ENCODE data around the gene DGKI.

Gene DGKI

DNA sequence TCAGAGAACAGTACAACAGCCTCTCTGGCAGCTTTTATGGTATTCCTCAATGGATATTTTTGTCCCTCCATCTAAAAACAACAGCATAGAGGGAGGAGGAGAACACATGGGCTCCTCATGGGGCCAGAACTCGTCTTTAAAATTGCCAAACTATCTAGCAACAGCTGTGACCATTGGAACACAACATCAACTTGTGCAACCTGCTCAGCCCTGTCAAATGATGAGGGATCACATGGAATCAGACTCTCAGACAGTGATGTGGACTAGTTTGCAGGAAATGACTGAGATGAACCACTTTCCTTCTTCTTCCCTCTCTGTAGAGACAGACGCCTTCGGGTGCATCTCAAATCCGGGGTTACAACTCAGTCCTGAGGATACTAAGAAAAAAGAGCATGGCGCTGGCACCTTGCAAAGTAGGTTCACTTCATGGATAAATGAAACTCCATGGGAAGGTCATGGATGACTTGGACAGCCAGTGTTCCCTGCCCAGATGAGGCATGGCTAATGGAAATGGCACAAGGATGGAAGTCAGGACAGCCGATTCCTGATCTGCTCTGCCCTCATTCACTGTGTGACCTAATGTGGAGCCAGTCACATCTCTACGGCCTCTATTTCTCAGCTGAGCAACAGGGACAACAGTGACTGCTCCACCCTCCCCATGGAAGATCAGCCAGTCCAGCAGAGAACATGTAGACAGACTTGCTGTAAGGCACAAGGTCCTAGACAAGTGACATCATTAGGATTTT is 24.6 kb upstream of the DGKI start:
- Histone ChIP-seq H3K4me3 (ENCODE audit: low read length in 2 of 2) (no peak overlapping the region), H3K4me1 (ENCODE audit: control insufficient read depth, insufficient read depth, low read length) (no peaks in the 10 kb centered on the region), H3K36me3 (ENCODE audit: control insufficient read depth in 2 of 2, insufficient read depth in 2 of 2, low read length in 2 of 2) (peaks cover 22 to 27% of the 10 kb centered on the region in 2 donors), H3K27me3 (ENCODE audit: control insufficient read depth in 1 of 2, insufficient read depth in 2 of 2, low read length in 2 of 2) (no peaks in the 10 kb centered on the region), H3K27ac (ENCODE audit: low read length) (no peak overlapping the region), H3K9me3 (ENCODE audit: control insufficient read depth in 2 of 2, low read length in 2 of 2) (no peaks in the 10 kb centered on the region), H3K9ac (ENCODE audit: low read length in 2 of 2) (no peak overlapping the region)

DNA sequence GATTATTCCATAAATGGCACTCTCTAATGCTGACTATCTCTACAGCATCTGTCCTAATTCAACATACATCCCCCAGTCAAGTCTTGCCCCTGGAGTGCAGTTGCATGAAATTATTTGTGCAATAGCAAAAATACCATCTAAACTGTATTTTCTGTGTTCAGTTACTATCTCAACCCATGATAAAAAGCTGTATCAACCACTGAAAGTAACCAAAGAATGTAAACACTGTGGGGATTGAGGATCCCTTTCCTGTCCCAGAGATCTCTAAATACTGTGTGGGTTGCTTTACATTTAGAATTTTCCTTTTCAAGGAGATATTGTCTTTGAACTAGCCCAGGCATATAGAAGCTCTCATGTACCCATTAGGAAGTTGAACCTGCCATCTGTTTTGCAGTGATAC is 23.9 kb upstream of the DGKI start:
- Histone ChIP-seq H3K4me1 (ENCODE audit: control insufficient read depth, insufficient read depth, low read length) (no peaks in the 10 kb centered on the region), H3K9ac (ENCODE audit: low read length in 2 of 2) (no peak overlapping the region), H3K36me3 (ENCODE audit: control insufficient read depth in 2 of 2, insufficient read depth in 2 of 2, low read length in 2 of 2) (peaks cover 22 to 28% of the 10 kb centered on the region in 2 donors), H3K9me3 (ENCODE audit: control insufficient read depth in 2 of 2, low read length in 2 of 2) (no peaks in the 10 kb centered on the region), H3K27ac (ENCODE audit: low read length) (no peak overlapping the region), H3K4me3 (ENCODE audit: low read length in 2 of 2) (no peak overlapping the region), H3K27me3 (ENCODE audit: control insufficient read depth in 1 of 2, insufficient read depth in 2 of 2, low read length in 2 of 2) (no peaks in the 10 kb centered on the region)

DNA sequence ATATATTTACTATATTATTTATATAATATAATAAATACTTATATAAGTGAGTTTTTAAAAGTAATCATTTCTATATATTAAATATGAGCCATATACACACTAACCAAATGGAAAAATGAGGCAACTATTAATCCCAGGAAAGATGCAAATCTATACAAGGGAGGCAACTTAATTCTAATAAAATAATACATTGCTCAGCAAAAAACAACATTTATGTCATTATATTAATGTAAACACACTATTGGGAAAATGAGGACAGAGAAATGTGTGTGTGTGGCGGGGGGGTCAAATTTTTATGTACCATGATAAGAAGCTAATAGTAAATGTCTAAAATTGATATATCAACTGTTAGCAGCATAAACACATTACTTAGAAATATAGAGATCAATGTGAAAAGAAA is 23.3 kb upstream of the DGKI start:
- Histone ChIP-seq H3K4me1 (ENCODE audit: control insufficient read depth, insufficient read depth, low read length) (no peaks in the 10 kb centered on the region), H3K4me3 (ENCODE audit: low read length in 2 of 2) (no peak overlapping the region), H3K9me3 (ENCODE audit: control insufficient read depth in 2 of 2, low read length in 2 of 2) (no peaks in the 10 kb centered on the region), H3K27ac (ENCODE audit: low read length) (no peak overlapping the region), H3K36me3 (ENCODE audit: control insufficient read depth in 2 of 2, insufficient read depth in 2 of 2, low read length in 2 of 2) (peaks cover 24 to 25% of the 10 kb centered on the region in 2 donors), H3K27me3 (ENCODE audit: control insufficient read depth in 1 of 2, insufficient read depth in 2 of 2, low read length in 2 of 2) (no peaks in the 10 kb centered on the region), H3K9ac (ENCODE audit: low read length in 2 of 2) (no peak overlapping the region)

DNA sequence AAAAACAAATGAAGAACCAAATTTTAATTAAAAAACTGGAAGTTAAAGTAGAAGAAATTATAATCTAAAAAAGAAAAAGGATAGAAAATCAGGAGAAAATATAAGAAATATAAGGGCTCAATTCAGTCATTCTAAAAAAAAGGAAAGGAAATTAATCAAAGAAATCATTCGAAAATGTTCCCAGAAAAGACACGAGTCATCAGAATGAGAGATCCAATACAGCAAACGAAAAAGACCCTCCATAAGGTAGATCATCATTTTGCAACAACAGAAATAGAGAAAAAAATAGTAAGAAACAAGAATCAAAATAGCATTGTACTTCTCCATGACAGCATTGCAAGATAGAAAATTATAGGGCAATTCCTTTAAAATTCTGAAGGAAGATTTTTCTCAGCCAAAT is 22.5 kb upstream of the DGKI start:
- Histone ChIP-seq H3K27ac (ENCODE audit: low read length) (no peak overlapping the region), H3K36me3 (ENCODE audit: control insufficient read depth in 2 of 2, insufficient read depth in 2 of 2, low read length in 2 of 2) (peaks cover 24 to 27% of the 10 kb centered on the region in 2 donors), H3K9me3 (ENCODE audit: control insufficient read depth in 2 of 2, low read length in 2 of 2) (no peaks in the 10 kb centered on the region), H3K27me3 (ENCODE audit: control insufficient read depth in 1 of 2, insufficient read depth in 2 of 2, low read length in 2 of 2) (no peaks in the 10 kb centered on the region), H3K4me1 (ENCODE audit: control insufficient read depth, insufficient read depth, low read length) (no peaks in the 10 kb centered on the region), H3K9ac (ENCODE audit: low read length in 2 of 2) (no peak overlapping the region), H3K4me3 (ENCODE audit: low read length in 2 of 2) (no peak overlapping the region)

DNA sequence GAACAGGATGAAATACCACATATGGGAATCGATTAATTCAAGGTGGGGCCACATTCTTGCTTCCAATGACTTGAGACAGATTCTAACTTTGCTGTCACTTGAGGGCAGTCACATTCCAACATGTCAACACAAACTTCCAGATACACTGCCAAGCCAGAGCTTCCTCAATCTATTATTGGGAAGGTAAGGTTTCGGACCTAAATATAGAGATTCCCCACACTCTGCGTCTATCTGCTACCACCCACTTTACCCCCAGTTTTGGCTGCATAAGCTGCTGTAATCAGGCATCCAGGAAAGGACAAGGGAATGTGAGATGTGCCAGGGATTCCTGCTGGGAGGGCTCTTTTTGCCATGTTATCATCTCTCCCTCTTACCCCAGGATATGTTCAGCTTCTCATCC is 20.5 kb upstream of the DGKI start:
- Histone ChIP-seq H3K9ac (ENCODE audit: low read length in 2 of 2) (no peak overlapping the region), H3K27me3 (ENCODE audit: control insufficient read depth in 1 of 2, insufficient read depth in 2 of 2, low read length in 2 of 2) (no peaks in the 10 kb centered on the region), H3K9me3 (ENCODE audit: control insufficient read depth in 2 of 2, low read length in 2 of 2) (no peaks in the 10 kb centered on the region), H3K4me3 (ENCODE audit: low read length in 2 of 2) (no peak overlapping the region), H3K36me3 (ENCODE audit: control insufficient read depth in 2 of 2, insufficient read depth in 2 of 2, low read length in 2 of 2) (peaks cover 12 to 20% of the 10 kb centered on the region in 2 donors), H3K4me1 (ENCODE audit: control insufficient read depth, insufficient read depth, low read length) (no peaks in the 10 kb centered on the region), H3K27ac (ENCODE audit: low read length) (no peak overlapping the region)

DNA sequence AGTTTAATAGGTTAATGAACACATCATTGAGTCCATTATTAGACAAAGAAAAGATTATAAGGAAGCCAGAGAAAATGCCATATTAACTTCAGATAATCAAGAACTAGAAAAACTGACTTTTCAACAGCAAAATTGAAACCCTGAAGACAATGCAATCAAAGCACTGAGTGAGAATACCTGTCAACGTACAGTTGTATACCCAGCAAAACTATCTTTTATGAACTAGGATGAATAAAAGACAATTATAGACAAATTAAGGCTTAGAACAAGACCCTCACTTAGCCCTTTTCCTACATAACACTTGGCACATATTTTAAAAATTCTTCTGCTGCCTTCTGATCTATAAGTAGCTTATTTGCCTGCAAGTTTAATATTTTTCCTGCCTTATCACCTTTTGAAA is 19.0 kb upstream of the DGKI start:
- H3K4me3 ChIP-seq (ENCODE audit: low read length in 2 of 2), result no peak overlapping the region
- no peak overlapping the region for H3K9ac ChIP-seq (ENCODE audit: low read length in 2 of 2)
- peaks cover 11 to 14% of the 10 kb centered on the region in 2 donors for H3K36me3 ChIP-seq (ENCODE audit: control insufficient read depth in 2 of 2, insufficient read depth in 2 of 2, low read length in 2 of 2)
- no peaks in the 10 kb centered on the region for H3K27me3 ChIP-seq (ENCODE audit: control insufficient read depth in 1 of 2, insufficient read depth in 2 of 2, low read length in 2 of 2)
- H3K27ac ChIP-seq (ENCODE audit: low read length), result no peak overlapping the region
- H3K4me1 ChIP-seq (ENCODE audit: control insufficient read depth, insufficient read depth, low read length), result no peaks in the 10 kb centered on the region
- H3K9me3 ChIP-seq (ENCODE audit: control insufficient read depth in 2 of 2, low read length in 2 of 2), result no peaks in the 10 kb centered on the region

DNA sequence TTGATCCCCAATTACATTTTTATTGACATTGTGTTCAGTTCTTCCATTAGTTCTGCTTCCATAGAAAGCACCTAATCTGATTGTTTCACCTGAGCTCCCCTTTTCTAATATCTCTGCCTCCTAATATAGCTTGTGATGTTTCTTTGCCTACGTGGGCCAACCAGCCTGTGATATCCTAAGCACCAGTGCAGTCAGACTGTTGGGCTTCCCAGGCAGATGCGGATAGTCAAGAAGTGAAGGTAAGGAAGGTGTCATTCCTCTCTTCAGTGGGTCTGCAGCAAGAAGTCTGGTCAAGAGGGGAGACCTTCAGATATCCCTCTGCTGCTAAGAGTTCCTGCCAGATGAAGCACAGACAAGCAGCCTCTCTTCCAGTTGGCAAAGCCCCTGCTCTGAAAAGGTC is 16.2 kb upstream of the DGKI start:
- no peak overlapping the region for H3K27ac ChIP-seq (ENCODE audit: low read length)
- no peak overlapping the region for H3K9ac ChIP-seq (ENCODE audit: low read length in 2 of 2)
- H3K4me3 ChIP-seq (ENCODE audit: low read length in 2 of 2), result no peak overlapping the region
- H3K9me3 ChIP-seq (ENCODE audit: control insufficient read depth in 2 of 2, low read length in 2 of 2), result no peaks in the 10 kb centered on the region
- H3K36me3 ChIP-seq (ENCODE audit: control insufficient read depth in 2 of 2, insufficient read depth in 2 of 2, low read length in 2 of 2), result peaks cover 11 to 14% of the 10 kb centered on the region in 2 donors
- no peaks in the 10 kb centered on the region for H3K27me3 ChIP-seq (ENCODE audit: control insufficient read depth in 1 of 2, insufficient read depth in 2 of 2, low read length in 2 of 2)
- no peaks in the 10 kb centered on the region for H3K4me1 ChIP-seq (ENCODE audit: control insufficient read depth, insufficient read depth, low read length)

DNA sequence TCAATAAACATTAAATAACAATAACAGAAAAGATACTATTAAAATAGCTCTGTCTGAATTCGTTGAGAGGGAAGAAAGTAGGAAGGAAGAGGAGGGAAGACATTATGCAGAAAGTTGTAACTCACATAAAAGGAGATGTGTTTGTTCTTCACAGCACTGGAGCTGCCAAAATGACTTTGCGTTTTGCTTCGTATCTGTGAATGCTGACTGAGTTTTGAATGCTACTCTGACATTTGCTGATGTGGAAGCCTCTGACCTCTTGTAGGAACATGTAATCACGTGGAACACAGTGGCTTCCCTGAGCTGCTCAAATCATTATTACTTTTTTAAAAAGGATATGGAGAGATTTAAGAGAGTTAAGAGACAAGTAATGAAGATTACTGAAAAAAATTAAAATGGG is 15.6 kb upstream of the DGKI start:
- Histone ChIP-seq H3K36me3 (ENCODE audit: control insufficient read depth in 2 of 2, insufficient read depth in 2 of 2, low read length in 2 of 2) (peaks cover 9 to 14% of the 10 kb centered on the region in 2 donors), H3K27ac (ENCODE audit: low read length) (no peak overlapping the region), H3K4me1 (ENCODE audit: control insufficient read depth, insufficient read depth, low read length) (no peaks in the 10 kb centered on the region), H3K4me3 (ENCODE audit: low read length in 2 of 2) (no peak overlapping the region), H3K9me3 (ENCODE audit: control insufficient read depth in 2 of 2, low read length in 2 of 2) (no peaks in the 10 kb centered on the region), H3K9ac (ENCODE audit: low read length in 2 of 2) (no peak overlapping the region), H3K27me3 (ENCODE audit: control insufficient read depth in 1 of 2, insufficient read depth in 2 of 2, low read length in 2 of 2) (no peaks in the 10 kb centered on the region)

DNA sequence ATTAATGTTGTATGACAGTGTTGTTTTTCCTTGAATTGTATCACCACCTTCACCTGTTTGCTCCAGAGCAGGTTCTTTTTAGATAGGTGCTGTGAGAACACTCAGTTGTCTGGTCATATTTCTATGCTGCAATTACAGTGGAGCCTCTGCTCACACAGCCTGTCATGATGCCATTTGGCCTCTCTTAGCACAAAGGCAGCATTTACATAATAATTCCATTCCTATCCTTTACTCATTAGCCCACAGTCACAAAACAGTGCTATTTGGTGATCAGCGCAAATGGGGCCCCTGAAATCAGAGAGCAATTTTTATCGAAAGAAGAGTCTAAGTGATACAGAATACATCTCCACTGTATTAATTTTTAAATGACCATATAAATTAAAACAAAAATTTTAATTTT is 13.8 kb upstream of the DGKI start:
- Histone ChIP-seq H3K9me3 (ENCODE audit: control insufficient read depth in 2 of 2, low read length in 2 of 2) (no peaks in the 10 kb centered on the region), H3K4me3 (ENCODE audit: low read length in 2 of 2) (no peak overlapping the region), H3K9ac (ENCODE audit: low read length in 2 of 2) (no peak overlapping the region), H3K27ac (ENCODE audit: low read length) (no peak overlapping the region), H3K4me1 (ENCODE audit: control insufficient read depth, insufficient read depth, low read length) (no peaks in the 10 kb centered on the region), H3K36me3 (ENCODE audit: control insufficient read depth in 2 of 2, insufficient read depth in 2 of 2, low read length in 2 of 2) (peaks cover 3 to 8% of the 10 kb centered on the region in 2 donors), H3K27me3 (ENCODE audit: control insufficient read depth in 1 of 2, insufficient read depth in 2 of 2, low read length in 2 of 2) (no peaks in the 10 kb centered on the region)

DNA sequence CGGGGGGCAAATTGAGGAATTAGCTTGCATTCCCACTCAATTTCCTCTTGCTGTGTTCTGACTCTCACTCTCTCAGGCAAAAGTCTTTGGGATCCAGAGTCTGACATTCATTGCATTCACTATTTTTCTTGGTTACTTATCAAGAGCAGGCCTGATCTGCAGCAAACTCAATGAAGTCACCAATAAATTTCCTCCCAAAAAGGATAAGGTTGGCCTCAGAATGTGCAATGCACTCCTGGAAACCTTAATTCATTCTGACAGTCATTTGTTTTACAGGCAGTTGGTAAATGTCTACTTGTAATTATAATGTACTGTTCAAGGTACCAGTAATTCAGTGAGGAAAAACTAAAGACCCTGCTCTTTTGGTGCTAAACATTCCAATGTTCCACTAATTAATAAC is 6.3 kb upstream of the DGKI start:
- H3K27me3 ChIP-seq (ENCODE audit: control insufficient read depth in 1 of 2, insufficient read depth in 2 of 2, low read length in 2 of 2), result no peaks in the 10 kb centered on the region
- no peak overlapping the region for H3K9ac ChIP-seq (ENCODE audit: low read length in 2 of 2)
- H3K9me3 ChIP-seq (ENCODE audit: control insufficient read depth in 2 of 2, low read length in 2 of 2), result no peaks in the 10 kb centered on the region
- no peaks in the 10 kb centered on the region for H3K36me3 ChIP-seq (ENCODE audit: control insufficient read depth in 2 of 2, insufficient read depth in 2 of 2, low read length in 2 of 2)
- no peak overlapping the region for H3K27ac ChIP-seq (ENCODE audit: low read length)
- no peak overlapping the region for H3K4me3 ChIP-seq (ENCODE audit: low read length in 2 of 2)
- H3K4me1 ChIP-seq (ENCODE audit: control insufficient read depth, insufficient read depth, low read length), result no peaks in the 10 kb centered on the region

DNA sequence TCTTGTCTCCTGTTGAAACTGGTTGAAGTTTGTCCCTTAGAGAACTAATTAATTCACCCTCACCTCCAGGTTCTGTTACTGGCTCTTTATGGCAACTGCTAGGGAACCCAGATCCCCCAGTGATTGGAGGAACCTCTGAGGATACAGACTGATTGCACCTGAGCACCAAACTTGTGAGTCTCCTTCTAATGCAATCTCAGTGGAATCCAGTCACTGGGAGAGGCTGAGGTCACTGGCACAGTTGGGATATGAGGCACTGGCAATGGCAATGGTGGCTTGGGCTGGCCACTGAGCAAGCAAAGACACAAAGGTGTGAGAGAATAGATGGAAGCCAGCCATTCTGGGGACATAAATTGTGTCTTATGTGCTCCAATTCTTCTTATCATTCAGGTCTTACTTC is 5.3 kb upstream of the DGKI start:
- Histone ChIP-seq H3K27ac (ENCODE audit: low read length) (no peak overlapping the region), H3K4me1 (ENCODE audit: control insufficient read depth, insufficient read depth, low read length) (peaks cover 4% of the 10 kb centered on the region), H3K36me3 (ENCODE audit: control insufficient read depth in 2 of 2, insufficient read depth in 2 of 2, low read length in 2 of 2) (no peaks in the 10 kb centered on the region), H3K27me3 (ENCODE audit: control insufficient read depth in 1 of 2, insufficient read depth in 2 of 2, low read length in 2 of 2) (peaks cover 4 to 7% of the 10 kb centered on the region in 2 donors), H3K9me3 (ENCODE audit: control insufficient read depth in 2 of 2, low read length in 2 of 2) (no peaks in the 10 kb centered on the region), H3K4me3 (ENCODE audit: low read length in 2 of 2) (no peak overlapping the region), H3K9ac (ENCODE audit: low read length in 2 of 2) (no peak overlapping the region)

Measured in stomach smooth muscle (tissue), 2 donors.